DOHH2 (cell line): ENCODE measurements around the gene DBN1.

ENCODE experiments used
- CTCF ChIP-seq: fragments of 200-600 bp; sonication (generic); IDR thresholded peaks from one replicate; pipeline ENCODE4 v1.5.1; 2014; ENCODE audit warnings: antibody characterized with exemption, mild to moderate bottlenecking, low read depth, low read length; ENCODE audit not compliant: poor library complexity, severe bottlenecking
- EZH2phosphoT487 ChIP-seq: fragments of 200-600 bp; sonication (generic); IDR thresholded peaks from 2 replicates; pipeline ENCODE4 v1.6.1; 2017; ENCODE audit warnings: borderline replicate concordance, mild to moderate bottlenecking, antibody characterized with exemption, low read length, moderate library complexity, mixed read lengths

- peak; percentile 36 for TF ChIP-seq CTCF
- no peak for TF ChIP-seq EZH2phosphoT487
Measured at GRCh38 chr5:177507596-177508220, 34.3 kb upstream of the DBN1 start.
